MCF 10A (cell line): Measurements from ENCODE around the gene YAE1. TPM values are rescaled to one million over a fixed set of nuclear protein-coding genes. Genes with fewer than 3 reads are reported as not detected.
A peak's percentile ranks its signal among the peaks of the same experiment; 100 is the strongest.

Source experiments
- BruUV-seq: library from RNA; stranded (reverse); fragments of 400-500 nt; replicated peaks from 2 replicates; lab custom pipeline; 2021; lab: Mats Ljungman, UMichigan
- CTCF ChIA-PET: fragments of 300-600 bp; sonication (Branson Sonifier 250); formaldehyde crosslinking; extraction: SDS; loops from one replicate; lab custom pipeline; 2021; ENCODE audit warnings: antibody characterized with exemption, inconsistent platforms; lab: Yijun Ruan, JAX
- POLR2A ChIA-PET: fragments of 300-600, 350-650 bp; sonication (Branson Sonifier 250); formaldehyde crosslinking; extraction: SDS; loops from one replicate; lab custom pipeline; 2020; ENCODE audit warnings: antibody characterized with exemption, inconsistent platforms; lab: Yijun Ruan, JAX
- DNase-seq: peaks from one replicate; pipeline ENCODE4 v3.0.0-alpha.2; 2018; ENCODE audit not compliant: unreplicated experiment
- H3K27ac Mint-ChIP-seq: one replicate; pipeline ENCODE4 v1.8.0; 2022; ENCODE audit warnings: mild to moderate bottlenecking, low read depth, mixed read lengths; ENCODE audit not compliant: unreplicated experiment
- H3K27me3 Mint-ChIP-seq: one replicate; pipeline ENCODE4 v1.8.0; 2022; ENCODE audit warnings: mixed read lengths; ENCODE audit not compliant: insufficient read depth, unreplicated experiment
- H3K36me3 Mint-ChIP-seq: one replicate; pipeline ENCODE4 v1.8.0; 2022; ENCODE audit warnings: mild to moderate bottlenecking, moderate library complexity, mixed read lengths; ENCODE audit not compliant: insufficient read depth, unreplicated experiment
- H3K4me1 Mint-ChIP-seq: one replicate; pipeline ENCODE4 v1.8.0; 2022; ENCODE audit warnings: mixed read lengths; ENCODE audit not compliant: insufficient read depth, unreplicated experiment
- H3K4me3 Mint-ChIP-seq: one replicate; pipeline ENCODE4 v1.8.0; 2022; ENCODE audit warnings: mild to moderate bottlenecking, moderate library complexity, mixed read lengths; ENCODE audit not compliant: unreplicated experiment
- H3K9me3 Mint-ChIP-seq: one replicate; pipeline ENCODE4 v1.8.0; 2022; ENCODE audit warnings: mixed read lengths; ENCODE audit not compliant: unreplicated experiment
- intact Hi-C: fragments of 100-400 bp; cut with micrococcal nuclease; formaldehyde crosslinking; loops from 2 replicates; pipeline ENCODE4 v1.14.1; 2022
- total RNA-seq: library from RNA; stranded (reverse); gene quantifications from 2 replicates; pipeline ENCODE4 v1.2.3, GENCODE V29; 2022
- TF ChIP-seq, protein P1 (sequence below): fragments of 200-600 bp; IDR thresholded peaks from one replicate; pipeline ENCODE4 v1.8.0; 2022; ENCODE audit warnings: antibody characterized with exemption, mild to moderate bottlenecking; ENCODE audit not compliant: unreplicated experiment

Gene YAE1
- total RNA-seq, 1 experiment from 2014 or later, result 34.7 TPM

DNA sequence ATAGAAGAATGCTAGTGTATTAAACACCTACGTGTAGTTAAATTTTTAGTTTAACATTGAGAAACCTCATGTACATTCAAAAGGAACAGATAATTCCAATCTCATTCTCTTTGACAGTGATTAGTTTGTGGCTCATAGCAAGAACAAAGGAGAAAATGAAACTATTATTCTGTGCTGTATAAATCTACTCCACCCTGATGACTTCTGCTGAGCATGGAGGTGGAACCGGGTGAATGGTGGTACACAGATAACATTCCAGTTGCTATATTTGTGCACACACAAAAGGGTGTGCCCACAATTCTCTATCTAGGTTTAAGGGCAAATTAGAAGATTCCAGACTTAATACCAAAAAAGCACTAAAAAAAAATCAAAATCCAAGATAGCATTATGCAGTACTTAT lies 40.1 kb downstream of the YAE1 start:
- Mint-ChIP-seq H3K27me3 (no peaks in the 10 kb centered on the region), H3K36me3 (no peaks in the 10 kb centered on the region), H3K4me3 (no peak overlapping the region), H3K9me3 (no peaks in the 10 kb centered on the region), H3K27ac (no peak overlapping the region), H3K4me1 (peaks cover 22% of the 10 kb centered on the region)
- TF ChIP-seq, protein P1, sequence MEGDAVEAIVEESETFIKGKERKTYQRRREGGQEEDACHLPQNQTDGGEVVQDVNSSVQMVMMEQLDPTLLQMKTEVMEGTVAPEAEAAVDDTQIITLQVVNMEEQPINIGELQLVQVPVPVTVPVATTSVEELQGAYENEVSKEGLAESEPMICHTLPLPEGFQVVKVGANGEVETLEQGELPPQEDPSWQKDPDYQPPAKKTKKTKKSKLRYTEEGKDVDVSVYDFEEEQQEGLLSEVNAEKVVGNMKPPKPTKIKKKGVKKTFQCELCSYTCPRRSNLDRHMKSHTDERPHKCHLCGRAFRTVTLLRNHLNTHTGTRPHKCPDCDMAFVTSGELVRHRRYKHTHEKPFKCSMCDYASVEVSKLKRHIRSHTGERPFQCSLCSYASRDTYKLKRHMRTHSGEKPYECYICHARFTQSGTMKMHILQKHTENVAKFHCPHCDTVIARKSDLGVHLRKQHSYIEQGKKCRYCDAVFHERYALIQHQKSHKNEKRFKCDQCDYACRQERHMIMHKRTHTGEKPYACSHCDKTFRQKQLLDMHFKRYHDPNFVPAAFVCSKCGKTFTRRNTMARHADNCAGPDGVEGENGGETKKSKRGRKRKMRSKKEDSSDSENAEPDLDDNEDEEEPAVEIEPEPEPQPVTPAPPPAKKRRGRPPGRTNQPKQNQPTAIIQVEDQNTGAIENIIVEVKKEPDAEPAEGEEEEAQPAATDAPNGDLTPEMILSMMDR, result no peak
- ChIA-PET POLR2A (interaction anchor here (1.6 kb wide), 1 partner anchor 16 kb away, joined by 6 read pairs; the partner anchor contains the start of gene RALA), CTCF (interaction anchor here (0.7 kb wide), 1 partner anchor 19 kb away, joined by 4 read pairs; no protein-coding TSS in a partner anchor)
- intact Hi-C loops, result no loop called here
- no peak for DNase-seq
- BruUV-seq, result no TSS peak

DNA sequence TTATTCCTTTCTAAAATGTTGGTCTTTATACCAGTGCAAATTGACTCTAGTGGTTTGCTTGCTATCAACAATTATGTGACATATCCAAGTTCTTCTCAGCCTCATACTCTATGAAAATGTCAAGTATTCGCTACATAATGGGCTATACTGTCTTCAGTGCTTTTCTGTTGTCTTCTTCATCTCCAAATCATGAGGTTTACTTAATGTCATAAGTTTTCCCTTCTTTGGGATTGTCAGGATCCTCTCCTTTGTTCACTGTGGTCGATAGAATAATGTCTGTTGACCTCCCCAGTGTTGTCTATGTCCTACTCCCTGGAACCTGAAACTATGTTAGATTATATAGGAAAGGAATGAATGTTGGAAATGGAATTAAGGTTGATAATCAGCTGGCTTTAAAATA lies 40.7 kb downstream of the YAE1 start:
- ChIA-PET POLR2A (no interaction called here), CTCF (no interaction called here)
- Mint-ChIP-seq H3K36me3 (no peaks in the 10 kb centered on the region), H3K27ac (peak overlapping the region; percentile 41), H3K4me1 (peaks cover 22% of the 10 kb centered on the region), H3K9me3 (no peaks in the 10 kb centered on the region), H3K4me3 (no peak overlapping the region), H3K27me3 (no peaks in the 10 kb centered on the region)
- intact Hi-C loops, result no loop called here
- BruUV-seq, result no TSS peak
- no peak for DNase-seq
- TF ChIP-seq, protein P1, result no peak

DNA sequence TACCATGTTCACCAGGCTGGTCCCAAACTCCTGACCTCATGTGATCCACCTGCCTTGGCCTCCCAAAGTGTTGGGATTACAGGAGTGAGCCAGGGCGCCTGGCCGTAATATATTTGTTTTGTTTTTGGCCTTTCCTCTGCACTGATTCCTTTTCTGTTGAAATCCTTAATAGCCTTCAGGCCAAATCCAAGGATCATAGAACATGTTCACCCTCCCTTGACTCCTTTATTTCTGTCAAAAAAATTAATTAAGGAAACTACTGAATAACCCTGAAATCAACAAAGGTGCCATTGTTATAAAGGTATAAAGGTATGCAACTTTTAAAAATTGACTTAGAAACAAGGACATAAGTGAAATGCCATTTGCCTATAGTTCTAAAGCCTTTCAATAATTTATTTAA lies 41.7 kb downstream of the YAE1 start:
- Mint-ChIP-seq H3K4me1 (peaks cover 22% of the 10 kb centered on the region), H3K27me3 (no peaks in the 10 kb centered on the region), H3K4me3 (no peak overlapping the region), H3K27ac (no peak overlapping the region), H3K36me3 (no peaks in the 10 kb centered on the region), H3K9me3 (no peaks in the 10 kb centered on the region)
- no peak for DNase-seq
- intact Hi-C loops, result no loop called here
- ChIA-PET POLR2A (no interaction called here), CTCF (no interaction called here)
- no TSS peak for BruUV-seq
- TF ChIP-seq, protein P1, result no peak

DNA sequence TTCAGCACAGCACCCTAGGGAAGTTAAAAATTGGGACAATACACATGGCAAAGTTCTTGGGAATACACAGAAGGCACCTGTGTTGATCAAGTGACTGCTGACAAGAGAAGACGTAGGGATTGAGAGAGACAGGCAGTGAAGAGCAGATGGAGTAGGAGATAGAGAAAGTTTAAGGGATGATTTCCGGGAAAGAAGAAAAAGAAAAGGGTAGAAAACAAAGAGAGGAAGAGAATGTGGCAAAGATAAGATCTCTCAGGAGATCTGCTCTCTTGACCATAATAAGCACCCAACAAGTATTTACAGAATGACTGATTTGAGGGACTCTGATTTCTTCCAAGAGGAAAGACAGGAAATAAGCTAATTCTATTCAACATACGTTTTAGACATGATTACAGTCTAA lies 42.1 kb downstream of the YAE1 start:
- BruUV-seq, result no TSS peak
- ChIA-PET POLR2A (interaction anchor here (0.7 to 1.4 kb wide), 4 partner anchors 13 to 125 kb away, joined by 3 read pairs; no protein-coding TSS in a partner anchor), CTCF (interaction anchor here (0.7 to 1.6 kb wide), 2 partner anchors 13 to 28 kb away, joined by 4 to 5 read pairs; no protein-coding TSS in a partner anchor)
- Mint-ChIP-seq H3K4me3 (no peak overlapping the region), H3K36me3 (no peaks in the 10 kb centered on the region), H3K27ac (no peak overlapping the region), H3K9me3 (no peaks in the 10 kb centered on the region), H3K4me1 (peaks cover 22% of the 10 kb centered on the region), H3K27me3 (no peaks in the 10 kb centered on the region)
- DNase-seq, result no peak
- intact Hi-C loops, result no loop called here
- TF ChIP-seq, protein P1, result no peak
